ENCODE results near the gene GRM1. TPM values are rescaled to one million over a fixed set of nuclear protein-coding genes. Genes with fewer than 3 reads are reported as not detected.

The GRM1 gene
- total and polyA plus RNA-seq, 2 donors (not counting 3 experiments of a cell fraction or from before 2014, with no cell fraction given) = 0.07 TPM; not detected in 1

DNA sequence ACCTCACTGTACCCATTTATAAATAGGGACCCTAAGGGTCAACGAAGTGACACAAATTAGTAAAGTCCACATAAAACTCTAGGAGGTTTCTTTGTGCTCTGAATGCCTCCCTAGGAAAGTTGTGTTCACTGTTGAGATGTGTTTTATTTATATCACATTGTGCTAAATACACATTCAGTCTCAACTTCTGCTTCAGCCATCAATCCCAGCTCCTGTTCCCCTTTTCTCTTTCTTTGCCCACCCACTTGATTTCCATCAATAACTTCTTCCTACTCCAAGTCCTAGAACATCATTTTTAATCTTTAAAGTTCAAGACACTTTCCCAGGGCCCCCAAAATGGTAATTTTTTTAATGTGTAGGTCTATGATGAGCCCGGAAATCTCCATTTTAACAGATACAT is 306.5 kb downstream of the GRM1 start:
- POLR2A ChIA-PET = interaction anchor here (1.2 kb wide), 1 partner anchor 21 kb away, joined by 4 read pairs; no protein-coding TSS in a partner anchor
- no TSS peak for BruUV-seq (replicated peaks)
- Histone ChIP-seq H3K27me3 (ENCODE audit: control insufficient read depth in 2 of 2, insufficient read depth in 2 of 2, low read length in 2 of 2) (peaks cover 0 to 3% of the 10 kb centered on the region in 2 experiments), H3K9ac (replicated peaks; ENCODE audit: extremely low read depth, insufficient read depth, low read length) (no peak overlapping the region), H3K36me3 (ENCODE audit: control insufficient read depth in 2 of 2, extremely low read depth in 1 of 2, insufficient read depth in 2 of 2, low read length in 2 of 2) (no peaks in the 10 kb centered on the region), H3K79me2 (ENCODE audit: control insufficient read depth, insufficient read depth, low read length) (no peaks in the 10 kb centered on the region), H2AFZ (ENCODE audit: low read depth, low read length) (no peak overlapping the region), H3K4me2 (ENCODE audit: insufficient read depth, low read length) (no peak overlapping the region), H4K20me1 (replicated peaks; ENCODE audit: control insufficient read depth, extremely low read depth, insufficient read depth, low read length) (no peaks in the 10 kb centered on the region), H3K4me1 (ENCODE audit: control insufficient read depth, extremely low read depth, insufficient read depth, low read length) (peaks cover 28% of the 10 kb centered on the region), H3K9me1 (replicated peaks; ENCODE audit: control insufficient read depth, extremely low read depth, insufficient read depth, low read length) (no peaks in the 10 kb centered on the region), H3K4me3 (replicated peaks in 1 of 3; ENCODE audit: insufficient read depth in 1 of 3, low read depth in 1 of 3, low read length in 3 of 3) (no peak overlapping the region), H3K27ac (ENCODE audit: insufficient read depth, low read depth, low read length) (no peak overlapping the region), H3K9me3 (replicated peaks; ENCODE audit: control insufficient read depth, insufficient read depth, low read length) (no peaks in the 10 kb centered on the region)
- TF ChIP-seq POLR2AphosphoS5 (IDR thresholded peaks at IDR 0.05; ENCODE audit: insufficient read depth, low read depth, low read length) (no peak), JUN (IDR thresholded peaks at IDR 0.05; ENCODE audit: borderline replicate concordance, insufficient read depth, insufficient read length, low read depth) (no peak), POLR2A (IDR thresholded peaks at IDR 0.05; ENCODE audit: low read depth, low read length) (no peak), MYC (IDR thresholded peaks at IDR 0.05; ENCODE audit: low read depth, low read length) (no peak), EZH2 (IDR thresholded peaks at IDR 0.05; ENCODE audit: borderline replicate concordance, low read depth, low read length, severe bottlenecking) (no peak), FOS (IDR thresholded peaks at IDR 0.05; ENCODE audit: borderline replicate concordance, insufficient read depth, low read length) (no peak), GATA2 (IDR thresholded peaks at IDR 0.05; ENCODE audit: insufficient read depth, insufficient read length, low read depth, low read length) (no peak)
- TF ChIP-seq, protein P1, sequence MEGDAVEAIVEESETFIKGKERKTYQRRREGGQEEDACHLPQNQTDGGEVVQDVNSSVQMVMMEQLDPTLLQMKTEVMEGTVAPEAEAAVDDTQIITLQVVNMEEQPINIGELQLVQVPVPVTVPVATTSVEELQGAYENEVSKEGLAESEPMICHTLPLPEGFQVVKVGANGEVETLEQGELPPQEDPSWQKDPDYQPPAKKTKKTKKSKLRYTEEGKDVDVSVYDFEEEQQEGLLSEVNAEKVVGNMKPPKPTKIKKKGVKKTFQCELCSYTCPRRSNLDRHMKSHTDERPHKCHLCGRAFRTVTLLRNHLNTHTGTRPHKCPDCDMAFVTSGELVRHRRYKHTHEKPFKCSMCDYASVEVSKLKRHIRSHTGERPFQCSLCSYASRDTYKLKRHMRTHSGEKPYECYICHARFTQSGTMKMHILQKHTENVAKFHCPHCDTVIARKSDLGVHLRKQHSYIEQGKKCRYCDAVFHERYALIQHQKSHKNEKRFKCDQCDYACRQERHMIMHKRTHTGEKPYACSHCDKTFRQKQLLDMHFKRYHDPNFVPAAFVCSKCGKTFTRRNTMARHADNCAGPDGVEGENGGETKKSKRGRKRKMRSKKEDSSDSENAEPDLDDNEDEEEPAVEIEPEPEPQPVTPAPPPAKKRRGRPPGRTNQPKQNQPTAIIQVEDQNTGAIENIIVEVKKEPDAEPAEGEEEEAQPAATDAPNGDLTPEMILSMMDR (IDR thresholded peaks at IDR 0.05; ENCODE audit: extremely low read depth in 1 of 2, insufficient read depth in 1 of 2, low read depth in 1 of 2, low read length in 2 of 2) = no peak
- TF ChIP-seq, protein P2, sequence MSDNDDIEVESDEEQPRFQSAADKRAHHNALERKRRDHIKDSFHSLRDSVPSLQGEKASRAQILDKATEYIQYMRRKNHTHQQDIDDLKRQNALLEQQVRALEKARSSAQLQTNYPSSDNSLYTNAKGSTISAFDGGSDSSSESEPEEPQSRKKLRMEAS (IDR thresholded peaks at IDR 0.05; ENCODE audit: insufficient read depth, insufficient read length) = no peak
- no peak for FAIRE-seq
- intact Hi-C loops (cut with micrococcal nuclease) (loop anchor here (5.0 kb wide), 1 partner anchor 207 kb away; the partner anchor contains the start of gene RAB32), dilution Hi-C loops (cut with MboI; ENCODE audit: extremely low pct_ligation_motif_present, low sequenced_read_pairs) (no loop called here)
- DNase-seq (ENCODE audit: low read depth, low spot score) = no peak
- CTCF ChIA-PET = no interaction called here

Measured in endothelial cell of umbilical vein (primary cell).